GM12878 (cell line): ENCODE measurements around the gene FRAS1.

Experiments used
- CREB1 ChIP-seq: IDR thresholded peaks from 2 replicates; pipeline ENCODE4 v1.6.1; 2012; ENCODE audit warnings: low read depth, mild to moderate bottlenecking, inconsistent platforms
- NRF1 ChIP-seq: conservative IDR thresholded peaks from 2 replicates; pipeline ENCODE4 v1.6.1; 2011; ENCODE audit warnings: mild to moderate bottlenecking, low read depth, low read length, improper control_type of control experiment
- POLR2A ChIP-seq: IDR thresholded peaks from 2 replicates; pipeline ENCODE4 v1.6.1; 2011; ENCODE audit warnings: low read depth, mild to moderate bottlenecking, low read length
- SUPT20H ChIP-seq: IDR thresholded peaks from 2 replicates; pipeline ENCODE4 v1.6.1; 2011; ENCODE audit warnings: low read depth, mild to moderate bottlenecking, low read length, moderate library complexity, borderline replicate concordance; ENCODE audit not compliant: control insufficient read depth
- TARDBP ChIP-seq: IDR thresholded peaks from 2 replicates; pipeline ENCODE4 v1.6.1; 2016; ENCODE audit warnings: borderline replicate concordance
- TBL1XR1 ChIP-seq: IDR thresholded peaks from 2 replicates; pipeline ENCODE4 v1.6.1; 2012; ENCODE audit warnings: low read depth, low read length, improper control_type of control experiment
- ZSCAN29 ChIP-seq: fragments of 450-650 bp; IDR thresholded peaks from 2 replicates; pipeline ENCODE4 v1.6.1; 2017; ENCODE audit warnings: mild to moderate bottlenecking, moderate library complexity
- TF ChIP-seq, protein P1 (sequence below): fragments of 450-650 bp; IDR thresholded peaks from 2 replicates; pipeline ENCODE4 v1.6.1; 2017; ENCODE audit warnings: mild to moderate bottlenecking, low read depth, inconsistent platforms; ENCODE audit not compliant: poor library complexity, severe bottlenecking
- TF ChIP-seq, protein P2 (sequence below), 3 experiments: IDR thresholded peaks in 2 of 3; conservative IDR thresholded peaks in 1 of 3; 2 replicates each; pipeline ENCODE4 v1.5.1; 2011; ENCODE audit warnings: low read depth in 3 of 3, low read length in 3 of 3, mild to moderate bottlenecking in 3 of 3, control low read depth in 2 of 3, moderate library complexity in 2 of 3, inconsistent platforms in 1 of 3, mixed read lengths in 1 of 3; ENCODE audit not compliant: control insufficient read depth in 2 of 3, insufficient read depth in 1 of 3; ENCODE audit errors: extremely low read depth in 1 of 3

DNA sequence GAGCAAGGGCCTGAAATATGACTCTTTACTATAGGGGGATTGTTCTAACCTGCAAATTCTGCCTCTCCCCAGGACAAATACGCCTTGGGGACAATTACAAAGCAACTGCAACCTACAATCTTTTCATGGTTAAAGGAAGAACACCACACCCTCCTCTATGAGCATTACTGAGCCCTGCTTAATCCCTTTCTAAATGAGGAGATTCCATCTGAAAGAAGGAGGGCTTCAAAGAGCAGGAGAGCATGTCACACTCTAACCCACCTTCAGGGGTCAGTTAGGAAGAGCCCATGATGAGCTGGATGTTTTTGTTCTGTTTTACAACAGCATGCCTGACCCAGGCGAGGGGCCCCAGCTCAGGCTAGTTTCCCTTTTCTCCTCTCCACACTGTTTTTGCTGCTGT, 360.5 kb downstream of the FRAS1 start:
- TF ChIP-seq TBL1XR1: no peak
- TF ChIP-seq NRF1: no peak
- TF ChIP-seq, protein P1, sequence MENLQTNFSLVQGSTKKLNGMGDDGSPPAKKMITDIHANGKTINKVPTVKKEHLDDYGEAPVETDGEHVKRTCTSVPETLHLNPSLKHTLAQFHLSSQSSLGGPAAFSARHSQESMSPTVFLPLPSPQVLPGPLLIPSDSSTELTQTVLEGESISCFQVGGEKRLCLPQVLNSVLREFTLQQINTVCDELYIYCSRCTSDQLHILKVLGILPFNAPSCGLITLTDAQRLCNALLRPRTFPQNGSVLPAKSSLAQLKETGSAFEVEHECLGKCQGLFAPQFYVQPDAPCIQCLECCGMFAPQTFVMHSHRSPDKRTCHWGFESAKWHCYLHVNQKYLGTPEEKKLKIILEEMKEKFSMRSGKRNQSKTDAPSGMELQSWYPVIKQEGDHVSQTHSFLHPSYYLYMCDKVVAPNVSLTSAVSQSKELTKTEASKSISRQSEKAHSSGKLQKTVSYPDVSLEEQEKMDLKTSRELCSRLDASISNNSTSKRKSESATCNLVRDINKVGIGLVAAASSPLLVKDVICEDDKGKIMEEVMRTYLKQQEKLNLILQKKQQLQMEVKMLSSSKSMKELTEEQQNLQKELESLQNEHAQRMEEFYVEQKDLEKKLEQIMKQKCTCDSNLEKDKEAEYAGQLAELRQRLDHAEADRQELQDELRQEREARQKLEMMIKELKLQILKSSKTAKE: no peak
- TF ChIP-seq CREB1: no peak
- no peak for TF ChIP-seq SUPT20H
- TF ChIP-seq ZSCAN29: no peak
- no peak for TF ChIP-seq POLR2A
- TF ChIP-seq TARDBP: no peak
- TF ChIP-seq, protein P2, sequence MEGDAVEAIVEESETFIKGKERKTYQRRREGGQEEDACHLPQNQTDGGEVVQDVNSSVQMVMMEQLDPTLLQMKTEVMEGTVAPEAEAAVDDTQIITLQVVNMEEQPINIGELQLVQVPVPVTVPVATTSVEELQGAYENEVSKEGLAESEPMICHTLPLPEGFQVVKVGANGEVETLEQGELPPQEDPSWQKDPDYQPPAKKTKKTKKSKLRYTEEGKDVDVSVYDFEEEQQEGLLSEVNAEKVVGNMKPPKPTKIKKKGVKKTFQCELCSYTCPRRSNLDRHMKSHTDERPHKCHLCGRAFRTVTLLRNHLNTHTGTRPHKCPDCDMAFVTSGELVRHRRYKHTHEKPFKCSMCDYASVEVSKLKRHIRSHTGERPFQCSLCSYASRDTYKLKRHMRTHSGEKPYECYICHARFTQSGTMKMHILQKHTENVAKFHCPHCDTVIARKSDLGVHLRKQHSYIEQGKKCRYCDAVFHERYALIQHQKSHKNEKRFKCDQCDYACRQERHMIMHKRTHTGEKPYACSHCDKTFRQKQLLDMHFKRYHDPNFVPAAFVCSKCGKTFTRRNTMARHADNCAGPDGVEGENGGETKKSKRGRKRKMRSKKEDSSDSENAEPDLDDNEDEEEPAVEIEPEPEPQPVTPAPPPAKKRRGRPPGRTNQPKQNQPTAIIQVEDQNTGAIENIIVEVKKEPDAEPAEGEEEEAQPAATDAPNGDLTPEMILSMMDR (IDR thresholded peaks at IDR 0.05 in 2 of 3, conservative IDR thresholded peaks at IDR 0.05 in 1 of 3; ENCODE audit: control insufficient read depth in 2 of 3, extremely low read depth in 1 of 3, insufficient read depth in 1 of 3, low read depth in 3 of 3, low read length in 3 of 3): no peak
